ENCODE results near the gene RNLS.

The RNLS gene

DNA sequence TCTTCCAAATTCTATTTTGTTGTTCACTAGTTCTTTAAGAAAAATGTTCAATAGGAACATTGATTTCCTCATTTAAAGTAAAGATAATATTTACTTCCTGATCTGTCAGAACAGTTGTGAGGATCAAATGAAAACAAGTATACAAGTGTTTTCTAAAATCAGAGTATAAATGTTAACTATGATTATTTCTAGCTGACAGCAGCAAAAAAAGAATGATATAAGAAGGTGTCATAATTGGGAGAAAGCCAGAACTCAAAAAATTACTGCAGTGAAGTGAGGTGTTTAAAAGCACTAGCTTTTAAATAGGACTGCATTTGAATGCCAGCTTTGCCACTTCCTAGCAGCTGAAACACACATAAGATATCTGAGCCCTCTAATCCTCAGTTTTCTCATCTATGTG, 283.3 kb downstream of the RNLS start:
- H3K27me3 ChIP-seq (replicated peaks; ENCODE audit: control insufficient read depth, insufficient read depth, low read length, poor library complexity, severe bottlenecking), result no peaks in the 10 kb centered on the region
- H3K27ac ChIP-seq (ENCODE audit: insufficient read depth, low read length, poor library complexity, severe bottlenecking), result no peak overlapping the region
- H3K4me1 ChIP-seq (ENCODE audit: control insufficient read depth, insufficient read depth, low read length, poor library complexity, severe bottlenecking), result no peaks in the 10 kb centered on the region
- H3K4me3 ChIP-seq (ENCODE audit: insufficient read depth, low read depth, low read length, poor library complexity, severe bottlenecking), result no peak overlapping the region
- no peak for DNase-seq
- H3K9me3 ChIP-seq (ENCODE audit: control insufficient read depth, low read length), result no peaks in the 10 kb centered on the region
- no peaks in the 10 kb centered on the region for H3K36me3 ChIP-seq (ENCODE audit: control insufficient read depth, insufficient read depth, low read length)

DNA sequence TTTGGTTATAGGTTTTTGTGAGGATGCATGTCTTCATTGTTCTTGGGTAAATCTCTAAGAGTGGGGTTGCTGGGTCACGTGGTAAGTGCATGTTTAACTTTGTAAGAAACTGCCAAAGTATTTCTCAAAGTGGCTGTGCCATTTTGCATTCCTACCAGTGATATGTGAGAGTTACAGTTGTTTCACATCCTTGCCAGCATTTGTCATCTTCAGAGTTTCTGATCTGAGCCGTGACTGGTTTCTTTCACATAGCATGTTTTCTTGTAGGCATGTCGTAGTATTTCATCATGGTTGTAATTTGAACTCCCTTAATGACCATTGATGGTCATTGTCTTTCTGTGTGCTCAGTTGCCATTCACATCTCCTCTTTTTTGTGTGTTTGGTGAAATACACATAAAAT, 286.0 kb downstream of the RNLS start:
- H3K4me3 ChIP-seq (ENCODE audit: insufficient read depth, low read depth, low read length, poor library complexity, severe bottlenecking), result no peak overlapping the region
- no peaks in the 10 kb centered on the region for H3K36me3 ChIP-seq (ENCODE audit: control insufficient read depth, insufficient read depth, low read length)
- H3K9me3 ChIP-seq (ENCODE audit: control insufficient read depth, low read length), result no peaks in the 10 kb centered on the region
- H3K27me3 ChIP-seq (replicated peaks; ENCODE audit: control insufficient read depth, insufficient read depth, low read length, poor library complexity, severe bottlenecking), result no peaks in the 10 kb centered on the region
- no peak for DNase-seq
- H3K4me1 ChIP-seq (ENCODE audit: control insufficient read depth, insufficient read depth, low read length, poor library complexity, severe bottlenecking), result no peaks in the 10 kb centered on the region
- no peak overlapping the region for H3K27ac ChIP-seq (ENCODE audit: insufficient read depth, low read length, poor library complexity, severe bottlenecking)

DNA sequence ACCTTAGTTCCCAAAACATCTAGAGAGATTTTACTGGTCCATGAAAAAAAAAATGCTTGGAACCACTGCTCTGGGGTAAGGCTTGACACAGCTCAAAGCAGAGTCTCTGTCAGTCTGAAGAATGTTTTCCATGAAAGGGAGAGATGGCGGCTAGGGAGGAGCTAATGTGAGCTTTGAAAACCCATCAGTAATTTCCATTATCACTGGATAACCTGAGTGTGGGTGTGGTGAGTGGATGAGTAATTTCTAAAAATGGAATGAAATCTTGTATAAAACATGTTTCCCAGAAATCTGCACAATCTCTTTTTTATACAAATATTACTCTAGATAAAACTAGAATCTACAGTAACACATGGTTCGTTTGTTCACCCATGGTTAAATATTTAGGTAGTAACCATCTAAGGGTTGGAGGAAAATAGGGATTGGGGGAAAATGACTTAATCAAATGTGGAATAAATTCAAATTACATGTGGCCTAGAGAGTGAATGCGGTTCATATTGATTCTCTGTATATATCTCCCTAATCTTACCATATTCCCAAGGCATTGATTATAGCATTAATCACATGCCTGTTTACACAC, 289.4 kb downstream of the RNLS start:
- Histone ChIP-seq H3K4me3 (ENCODE audit: insufficient read depth, low read depth, low read length, poor library complexity, severe bottlenecking) (no peak overlapping the region), H3K4me1 (ENCODE audit: control insufficient read depth, insufficient read depth, low read length, poor library complexity, severe bottlenecking) (no peaks in the 10 kb centered on the region), H3K9me3 (ENCODE audit: control insufficient read depth, low read length) (no peaks in the 10 kb centered on the region), H3K36me3 (ENCODE audit: control insufficient read depth, insufficient read depth, low read length) (no peaks in the 10 kb centered on the region), H3K27ac (ENCODE audit: insufficient read depth, low read length, poor library complexity, severe bottlenecking) (no peak overlapping the region), H3K27me3 (replicated peaks; ENCODE audit: control insufficient read depth, insufficient read depth, low read length, poor library complexity, severe bottlenecking) (no peaks in the 10 kb centered on the region)
- no peak for DNase-seq

DNA sequence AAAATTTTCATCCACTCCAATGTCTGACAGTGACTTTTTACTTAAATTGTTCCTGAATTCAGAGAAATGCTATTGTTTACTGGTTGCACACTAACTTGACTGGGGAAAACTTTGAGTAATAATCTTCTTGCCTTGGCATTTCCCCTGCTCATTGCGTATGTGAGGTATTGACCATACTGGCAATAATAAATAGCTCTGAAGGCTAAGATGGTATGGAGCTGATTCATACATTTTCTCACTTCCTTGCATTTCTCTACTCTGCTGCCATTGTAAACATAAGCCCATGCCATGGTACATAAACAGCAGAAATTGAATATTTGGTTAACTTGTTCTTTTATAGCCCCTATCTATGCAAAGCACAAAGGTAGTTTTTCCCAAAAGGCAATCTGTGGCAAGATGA, 290.0 kb downstream of the RNLS start:
- Histone ChIP-seq H3K27ac (ENCODE audit: insufficient read depth, low read length, poor library complexity, severe bottlenecking) (no peak overlapping the region), H3K36me3 (ENCODE audit: control insufficient read depth, insufficient read depth, low read length) (no peaks in the 10 kb centered on the region), H3K4me1 (ENCODE audit: control insufficient read depth, insufficient read depth, low read length, poor library complexity, severe bottlenecking) (no peaks in the 10 kb centered on the region), H3K4me3 (ENCODE audit: insufficient read depth, low read depth, low read length, poor library complexity, severe bottlenecking) (no peak overlapping the region), H3K9me3 (ENCODE audit: control insufficient read depth, low read length) (no peaks in the 10 kb centered on the region), H3K27me3 (replicated peaks; ENCODE audit: control insufficient read depth, insufficient read depth, low read length, poor library complexity, severe bottlenecking) (no peaks in the 10 kb centered on the region)
- no peak for DNase-seq

DNA sequence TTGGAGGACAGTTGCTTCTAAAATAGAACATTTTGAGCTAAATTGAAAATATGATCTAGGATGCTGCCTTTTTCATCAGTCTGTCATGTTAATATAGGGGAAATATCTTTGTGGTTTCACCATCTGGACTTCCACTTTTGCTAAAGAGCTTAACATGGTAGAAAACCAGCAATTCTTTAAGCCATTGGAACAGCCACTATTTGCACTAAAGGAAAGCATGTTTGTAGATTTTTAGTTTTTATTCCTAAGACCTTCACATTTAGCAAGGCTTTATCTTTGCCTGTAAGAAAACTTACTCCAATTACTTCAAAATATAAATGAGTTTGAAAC, 291.0 kb downstream of the RNLS start:
- no peak for DNase-seq
- no peaks in the 10 kb centered on the region for H3K4me1 ChIP-seq (ENCODE audit: control insufficient read depth, insufficient read depth, low read length, poor library complexity, severe bottlenecking)
- H3K4me3 ChIP-seq (ENCODE audit: insufficient read depth, low read depth, low read length, poor library complexity, severe bottlenecking), result no peak overlapping the region
- no peak overlapping the region for H3K27ac ChIP-seq (ENCODE audit: insufficient read depth, low read length, poor library complexity, severe bottlenecking)
- H3K27me3 ChIP-seq (replicated peaks; ENCODE audit: control insufficient read depth, insufficient read depth, low read length, poor library complexity, severe bottlenecking), result no peaks in the 10 kb centered on the region
- no peaks in the 10 kb centered on the region for H3K9me3 ChIP-seq (ENCODE audit: control insufficient read depth, low read length)
- no peaks in the 10 kb centered on the region for H3K36me3 ChIP-seq (ENCODE audit: control insufficient read depth, insufficient read depth, low read length)

DNA sequence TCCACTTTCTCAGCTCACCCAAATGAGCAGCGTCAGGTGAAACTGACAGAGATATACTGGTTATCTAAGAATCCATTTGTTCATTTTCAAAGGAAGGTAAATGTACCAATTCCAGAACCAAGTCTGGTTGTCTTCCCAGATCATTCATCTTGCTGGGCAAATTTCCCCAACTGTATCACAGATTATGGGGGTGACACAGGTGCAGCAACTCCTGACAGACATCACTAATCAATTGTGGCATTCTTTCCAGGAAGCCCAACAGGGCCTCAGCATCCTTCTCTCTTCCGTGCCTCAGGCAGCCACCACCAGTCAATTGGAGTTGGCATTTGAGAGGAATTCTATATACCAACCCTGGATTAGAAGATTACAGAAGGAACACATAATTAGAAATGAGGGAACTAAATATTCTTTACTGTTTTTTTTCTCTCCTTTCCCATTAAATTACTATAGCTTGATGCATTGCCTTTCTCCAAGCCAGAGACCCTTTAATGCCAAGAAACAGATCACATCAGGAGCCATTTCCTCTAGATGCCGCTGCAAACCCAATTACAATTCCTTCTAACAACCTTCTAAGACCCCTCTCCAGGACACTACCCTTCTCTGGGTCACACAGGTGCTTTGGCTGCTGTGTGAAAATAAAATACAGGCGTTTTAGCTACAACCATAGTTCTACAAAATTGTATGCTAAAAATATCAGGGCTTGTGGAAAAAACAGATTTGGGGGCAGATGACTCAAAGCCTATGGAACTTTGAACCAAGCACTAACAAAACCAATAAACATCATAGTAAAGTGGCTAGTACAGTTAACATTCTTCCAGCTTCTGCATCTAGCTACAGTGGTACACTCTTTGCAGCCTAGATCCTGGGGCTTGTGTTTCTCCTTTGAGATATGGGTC, 291.6 kb downstream of the RNLS start:
- H3K27me3 ChIP-seq (replicated peaks; ENCODE audit: control insufficient read depth, insufficient read depth, low read length, poor library complexity, severe bottlenecking), result no peaks in the 10 kb centered on the region
- DNase-seq, result no peak
- H3K4me3 ChIP-seq (ENCODE audit: insufficient read depth, low read depth, low read length, poor library complexity, severe bottlenecking), result no peak overlapping the region
- no peaks in the 10 kb centered on the region for H3K36me3 ChIP-seq (ENCODE audit: control insufficient read depth, insufficient read depth, low read length)
- H3K9me3 ChIP-seq (ENCODE audit: control insufficient read depth, low read length), result no peaks in the 10 kb centered on the region
- no peaks in the 10 kb centered on the region for H3K4me1 ChIP-seq (ENCODE audit: control insufficient read depth, insufficient read depth, low read length, poor library complexity, severe bottlenecking)
- no peak overlapping the region for H3K27ac ChIP-seq (ENCODE audit: insufficient read depth, low read length, poor library complexity, severe bottlenecking)

DNA sequence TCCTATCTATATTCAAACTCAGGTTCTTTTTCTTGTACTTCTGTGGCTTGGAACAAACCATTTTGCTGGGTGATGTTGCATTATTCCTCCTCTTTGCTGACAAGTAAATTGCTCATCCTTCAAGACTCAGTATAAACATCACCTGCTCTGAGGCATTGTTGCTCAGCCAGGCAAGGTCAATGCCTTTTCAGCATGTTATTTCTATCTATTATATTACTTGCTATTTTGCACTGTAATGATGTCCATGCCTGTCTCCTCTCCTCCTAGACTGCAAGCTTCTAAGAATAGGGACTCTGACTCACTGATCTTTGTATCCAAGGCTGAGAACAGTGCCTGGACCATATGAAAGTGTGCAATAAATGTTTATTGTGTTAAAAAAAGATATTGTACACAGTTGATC, 293.8 kb downstream of the RNLS start:
- Histone ChIP-seq H3K9me3 (ENCODE audit: control insufficient read depth, low read length) (no peaks in the 10 kb centered on the region), H3K4me3 (ENCODE audit: insufficient read depth, low read depth, low read length, poor library complexity, severe bottlenecking) (no peak overlapping the region), H3K36me3 (ENCODE audit: control insufficient read depth, insufficient read depth, low read length) (no peaks in the 10 kb centered on the region), H3K27ac (ENCODE audit: insufficient read depth, low read length, poor library complexity, severe bottlenecking) (no peak overlapping the region), H3K4me1 (ENCODE audit: control insufficient read depth, insufficient read depth, low read length, poor library complexity, severe bottlenecking) (no peaks in the 10 kb centered on the region), H3K27me3 (replicated peaks; ENCODE audit: control insufficient read depth, insufficient read depth, low read length, poor library complexity, severe bottlenecking) (no peaks in the 10 kb centered on the region)
- no peak for DNase-seq

DNA sequence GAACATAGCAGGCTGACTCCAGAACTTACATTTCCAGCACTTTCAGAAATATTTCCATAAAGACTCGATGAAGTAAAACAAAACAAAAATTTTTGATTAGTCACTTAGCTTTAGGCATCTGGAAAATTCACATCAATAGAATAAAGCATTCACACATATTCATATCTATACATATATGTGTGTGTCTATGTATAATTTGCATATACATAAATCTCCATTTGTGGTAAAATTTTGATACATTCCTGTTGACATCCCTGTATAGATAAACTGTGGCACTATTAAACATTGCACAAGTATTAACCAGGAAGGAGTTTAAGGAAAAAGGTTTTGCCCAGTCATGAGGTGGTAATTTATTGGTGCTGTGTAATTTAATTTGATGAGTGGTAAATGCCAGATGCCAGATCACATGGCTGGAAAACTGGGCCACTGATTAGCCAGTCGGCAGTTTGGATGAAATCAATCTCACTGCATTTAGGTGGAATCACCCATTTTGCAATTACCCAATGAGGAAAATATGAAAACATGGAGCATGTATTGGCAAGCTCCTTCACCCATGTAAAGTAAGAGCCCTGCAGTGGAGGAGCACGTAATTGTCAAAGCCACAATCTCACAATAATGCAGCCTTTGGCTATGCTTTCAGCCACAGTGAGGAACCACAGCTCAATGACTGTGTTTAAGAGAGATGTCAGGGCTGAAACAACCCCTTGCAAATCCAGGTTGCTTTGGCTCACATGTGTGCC, 294.6 kb downstream of the RNLS start:
- no peaks in the 10 kb centered on the region for H3K27me3 ChIP-seq (replicated peaks; ENCODE audit: control insufficient read depth, insufficient read depth, low read length, poor library complexity, severe bottlenecking)
- H3K4me1 ChIP-seq (ENCODE audit: control insufficient read depth, insufficient read depth, low read length, poor library complexity, severe bottlenecking), result no peaks in the 10 kb centered on the region
- no peak overlapping the region for H3K27ac ChIP-seq (ENCODE audit: insufficient read depth, low read length, poor library complexity, severe bottlenecking)
- H3K36me3 ChIP-seq (ENCODE audit: control insufficient read depth, insufficient read depth, low read length), result no peaks in the 10 kb centered on the region
- H3K9me3 ChIP-seq (ENCODE audit: control insufficient read depth, low read length), result no peaks in the 10 kb centered on the region
- DNase-seq, result no peak
- H3K4me3 ChIP-seq (ENCODE audit: insufficient read depth, low read depth, low read length, poor library complexity, severe bottlenecking), result no peak overlapping the region

DNA sequence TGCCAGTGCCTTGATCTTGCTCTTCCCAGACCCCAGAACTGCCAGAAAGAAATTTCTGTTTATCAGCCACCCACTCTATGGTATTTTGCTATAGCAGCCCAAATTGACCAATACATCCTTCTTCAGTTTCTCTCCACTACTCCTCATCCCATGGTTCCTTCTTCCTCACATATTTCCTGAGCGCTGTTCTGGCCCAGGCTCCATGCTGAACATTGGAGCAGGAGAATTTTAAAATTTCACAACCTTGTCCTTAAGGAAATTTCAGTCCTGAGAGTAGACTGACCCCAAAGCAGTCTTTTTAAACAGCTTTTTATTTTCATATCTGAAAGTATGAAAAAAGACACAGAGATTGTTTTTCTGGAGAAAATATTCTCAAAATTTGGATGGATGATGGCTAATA, 297.1 kb downstream of the RNLS start:
- Histone ChIP-seq H3K27me3 (replicated peaks; ENCODE audit: control insufficient read depth, insufficient read depth, low read length, poor library complexity, severe bottlenecking) (no peaks in the 10 kb centered on the region), H3K27ac (ENCODE audit: insufficient read depth, low read length, poor library complexity, severe bottlenecking) (no peak overlapping the region), H3K9me3 (ENCODE audit: control insufficient read depth, low read length) (no peaks in the 10 kb centered on the region), H3K36me3 (ENCODE audit: control insufficient read depth, insufficient read depth, low read length) (no peaks in the 10 kb centered on the region), H3K4me3 (ENCODE audit: insufficient read depth, low read depth, low read length, poor library complexity, severe bottlenecking) (no peak overlapping the region), H3K4me1 (ENCODE audit: control insufficient read depth, insufficient read depth, low read length, poor library complexity, severe bottlenecking) (no peaks in the 10 kb centered on the region)
- DNase-seq, result no peak

Measured in effector memory CD4-positive, alpha-beta T cell (primary cell).